GM21723 (cell line): ENCODE measurements around the gene SLCO3A1.

Source experiments
- ATAC-seq: cut with Tn5 transposase; IDR thresholded peaks from one replicate; pipeline ENCODE4 v1.9.1; 2021; ENCODE audit warnings: mild to moderate bottlenecking, moderate library complexity; ENCODE audit not compliant: unreplicated experiment

The SLCO3A1 gene

DNA sequence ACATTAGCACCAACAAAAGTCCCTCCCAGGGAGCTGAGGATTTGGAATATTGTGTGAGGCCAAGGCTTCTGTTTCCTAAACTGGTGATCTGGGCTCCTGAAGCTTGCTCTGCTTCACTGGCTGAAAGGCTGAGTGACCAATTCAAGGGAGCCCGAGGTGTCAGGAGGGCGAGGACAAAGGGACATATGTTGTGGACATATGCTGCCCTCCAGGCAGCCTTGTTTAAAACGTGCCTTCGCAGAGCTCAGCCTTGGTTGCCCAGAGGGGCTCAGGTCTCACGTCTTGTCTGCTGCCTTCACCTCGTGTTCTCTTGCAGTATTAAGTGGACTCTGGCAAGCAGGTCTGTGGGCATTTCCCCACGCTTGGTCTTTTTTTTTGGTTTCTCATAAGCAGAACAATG lies 7.0 kb downstream of the SLCO3A1 start:
- ATAC-seq = no peak

DNA sequence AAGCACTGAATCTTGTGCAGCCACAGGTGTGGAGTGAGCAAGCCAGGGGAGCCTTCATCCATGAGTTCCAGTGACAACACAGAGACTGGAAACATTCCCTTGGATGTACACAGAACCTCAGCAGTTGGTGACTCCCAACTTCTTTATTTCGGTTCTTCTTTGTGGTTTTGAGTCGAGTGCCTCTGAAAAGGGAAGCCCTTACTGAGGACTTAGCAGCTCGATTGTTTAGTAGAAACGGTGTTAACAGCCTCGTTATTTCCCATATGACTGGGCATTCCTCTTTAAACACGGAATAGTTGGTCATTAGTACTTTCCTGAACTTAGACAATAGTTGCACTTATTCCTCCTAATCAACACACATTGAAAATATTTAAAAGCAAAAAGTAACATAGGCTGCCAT lies 7.7 kb downstream of the SLCO3A1 start:
- ATAC-seq = no peak

DNA sequence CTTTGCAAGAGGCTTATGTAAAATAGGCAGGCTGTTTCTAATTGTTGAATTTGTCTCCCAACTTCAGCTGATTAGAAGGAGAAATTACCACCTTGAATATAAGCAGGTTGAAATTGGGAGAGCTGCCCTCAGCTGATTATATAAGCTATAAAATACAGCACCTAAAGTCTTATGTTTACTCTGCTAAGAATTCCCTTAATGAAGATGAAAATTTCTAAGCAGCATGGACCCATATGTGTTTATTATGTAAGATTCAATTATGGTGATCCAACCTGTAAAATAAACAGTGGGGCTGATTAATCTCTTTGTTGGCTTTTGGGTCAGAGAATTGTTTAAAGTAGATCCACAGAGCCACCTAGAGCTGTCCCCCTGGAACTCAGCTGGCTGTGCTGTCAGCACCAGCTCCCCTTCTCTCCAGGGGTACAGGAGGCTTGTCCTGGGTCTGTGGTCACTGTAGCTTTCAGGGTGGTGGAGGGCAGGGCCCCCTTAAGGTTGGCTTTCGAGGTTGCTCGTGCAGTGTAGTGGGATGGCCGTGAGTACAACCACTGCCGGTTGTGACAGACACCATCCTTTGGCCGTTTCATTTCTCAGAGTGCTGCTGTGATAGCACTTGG lies 9.5 kb downstream of the SLCO3A1 start:
- no peak for ATAC-seq

DNA sequence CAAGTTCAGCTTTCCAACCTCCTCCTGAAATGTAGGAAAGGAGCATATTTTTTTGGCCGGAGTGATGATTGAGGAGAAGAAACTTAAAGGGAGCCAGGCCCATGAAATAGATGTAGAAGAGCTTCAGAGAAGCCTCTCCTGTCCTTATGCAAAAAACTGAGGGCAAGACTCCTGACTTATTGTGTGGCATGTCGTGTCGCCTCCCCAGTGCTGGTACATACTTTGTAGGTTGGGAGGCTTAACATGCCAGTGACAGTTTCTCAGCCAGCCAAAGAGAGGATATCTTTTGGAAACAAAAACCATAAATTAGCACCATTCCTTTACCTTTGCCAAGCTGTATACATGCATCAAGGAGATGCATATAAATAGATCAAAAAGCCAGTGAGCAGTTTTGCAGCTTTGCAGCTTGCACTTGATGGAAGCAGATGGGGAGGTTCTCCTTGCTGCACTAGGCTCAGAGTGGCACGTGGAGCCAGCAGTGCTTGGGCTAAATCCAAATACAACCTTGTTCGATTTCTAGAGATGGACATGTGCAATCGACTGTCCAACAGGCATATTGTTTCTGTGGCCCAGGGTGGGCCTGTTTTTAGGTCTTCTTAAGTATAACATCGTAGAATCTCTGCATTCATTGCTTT lies 10.2 kb downstream of the SLCO3A1 start:
- no peak for ATAC-seq

DNA sequence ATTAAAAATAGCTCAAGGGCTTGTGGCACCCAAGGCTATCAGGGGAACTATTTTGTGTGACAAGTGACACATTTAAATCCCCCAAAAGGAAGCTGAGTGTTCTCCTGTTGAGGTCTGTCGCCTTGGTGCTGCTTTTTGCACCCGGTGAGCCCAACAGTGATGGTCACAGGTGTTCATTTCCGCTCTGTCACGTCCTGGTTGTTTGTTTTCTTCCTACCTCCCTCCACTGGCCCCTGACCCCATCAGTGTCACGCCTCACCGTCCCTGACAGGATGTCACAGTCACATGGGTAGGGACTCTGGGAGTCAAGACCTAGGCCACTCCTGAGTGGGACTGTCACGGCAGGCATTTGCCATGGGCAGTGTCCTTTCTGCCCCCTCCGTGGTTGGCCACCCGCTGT lies 11.2 kb downstream of the SLCO3A1 start:
- ATAC-seq = peak; percentile 61

DNA sequence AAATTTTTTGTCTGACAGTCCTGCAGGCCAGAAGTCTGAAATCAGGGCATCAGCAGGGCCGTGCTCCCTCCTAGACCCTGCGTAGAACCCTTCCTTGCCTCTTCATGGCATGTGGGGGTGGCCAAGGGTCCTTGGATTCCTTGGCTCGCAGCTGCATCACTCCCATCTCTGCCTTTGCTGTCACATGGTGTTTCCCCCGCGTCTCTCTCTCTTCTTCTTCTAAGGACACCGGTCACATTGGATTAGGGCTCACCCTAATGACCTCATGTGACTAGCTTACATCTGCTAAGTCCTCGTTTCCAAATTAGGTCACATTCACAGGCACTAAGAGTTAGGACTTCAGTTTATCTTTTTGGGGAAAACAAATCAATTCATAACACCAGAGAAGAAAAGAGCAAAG lies 12.0 kb downstream of the SLCO3A1 start:
- no peak for ATAC-seq

DNA sequence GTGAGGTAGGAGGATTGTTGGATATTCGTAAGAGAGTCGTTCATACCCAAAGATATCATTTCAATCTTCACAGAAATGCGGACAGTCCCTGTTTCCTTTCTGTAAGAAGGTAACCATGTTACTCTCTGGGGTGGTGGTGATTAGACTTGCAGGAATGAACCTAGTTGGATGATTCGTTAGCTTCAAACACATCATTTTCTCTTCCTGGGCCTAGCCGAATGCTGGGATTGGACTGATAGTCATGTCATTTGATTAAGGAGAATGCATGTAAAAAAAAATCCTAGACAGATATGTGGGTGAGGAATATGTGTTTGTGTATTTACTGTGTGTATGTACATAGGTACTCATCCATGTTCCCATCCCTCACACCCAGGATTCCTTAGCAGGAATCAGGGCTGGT lies 12.4 kb downstream of the SLCO3A1 start:
- no peak for ATAC-seq

DNA sequence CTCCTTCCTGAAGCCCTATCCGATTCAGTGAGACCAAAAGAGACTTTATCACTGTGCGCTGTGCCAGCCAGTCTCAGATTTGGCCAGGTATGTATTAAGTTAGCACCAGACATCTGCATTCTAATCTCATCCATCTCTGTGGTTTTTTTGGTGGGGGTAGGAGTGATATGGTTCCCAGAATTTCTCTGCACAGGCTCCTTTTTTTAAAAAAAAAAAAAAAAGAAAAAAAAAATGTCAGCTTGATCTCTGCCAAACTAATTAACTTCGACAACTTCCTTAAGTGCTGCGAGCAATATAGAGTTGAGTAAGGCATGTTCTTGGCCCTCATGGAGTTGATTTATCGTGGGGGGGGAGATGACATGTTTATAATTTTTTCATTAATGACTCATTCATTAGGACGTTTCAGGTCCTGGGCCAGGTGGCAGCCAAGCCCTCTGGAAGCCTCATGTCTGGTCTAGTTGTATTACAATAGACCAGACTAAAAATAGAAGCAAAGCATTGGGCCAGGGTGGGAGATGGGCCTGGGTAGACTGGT lies 12.9 kb downstream of the SLCO3A1 start:
- no peak for ATAC-seq

DNA sequence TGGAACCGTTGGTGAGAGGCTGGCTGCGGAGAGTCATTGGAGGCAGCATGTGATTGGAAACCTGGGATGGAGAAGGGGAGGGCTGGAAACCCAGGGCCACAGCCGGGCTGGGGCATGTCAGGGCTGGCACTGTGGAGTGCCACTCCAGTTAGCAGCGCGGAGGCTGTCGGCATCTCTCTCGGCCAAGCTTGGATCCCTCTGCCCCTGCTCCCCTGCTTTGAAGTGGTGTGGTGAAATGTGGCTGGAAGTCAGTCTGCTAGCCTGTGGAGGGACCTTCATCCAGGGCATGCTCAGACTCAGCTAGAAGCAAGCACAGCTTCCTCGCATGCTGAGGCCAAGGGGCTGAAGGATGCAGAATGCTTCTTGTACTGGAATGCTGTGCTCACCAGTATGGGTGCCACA lies 13.5 kb downstream of the SLCO3A1 start:
- no peak for ATAC-seq

DNA sequence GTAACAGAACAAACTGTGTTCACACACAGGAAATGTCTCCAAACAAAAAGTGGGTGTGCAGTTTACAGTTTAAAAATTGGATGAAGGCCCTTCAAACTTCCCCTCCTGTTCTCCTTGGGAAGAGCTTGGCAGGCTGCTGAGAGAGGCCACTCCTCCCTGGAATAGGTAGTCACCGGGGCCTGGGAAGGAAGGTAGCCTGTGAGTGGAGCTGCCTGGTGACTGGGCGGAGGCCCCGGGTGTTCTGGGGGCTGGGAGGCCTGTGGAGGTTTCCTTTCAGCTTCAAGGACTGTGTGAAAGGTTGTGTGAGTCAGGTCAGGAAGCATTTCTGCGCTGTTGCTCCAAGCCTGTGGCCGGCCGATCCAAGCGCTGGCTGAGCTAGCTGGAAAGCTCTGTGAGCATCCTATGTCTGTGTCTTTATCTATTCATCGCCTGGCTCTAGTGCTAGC lies 14.1 kb downstream of the SLCO3A1 start:
- ATAC-seq = no peak

DNA sequence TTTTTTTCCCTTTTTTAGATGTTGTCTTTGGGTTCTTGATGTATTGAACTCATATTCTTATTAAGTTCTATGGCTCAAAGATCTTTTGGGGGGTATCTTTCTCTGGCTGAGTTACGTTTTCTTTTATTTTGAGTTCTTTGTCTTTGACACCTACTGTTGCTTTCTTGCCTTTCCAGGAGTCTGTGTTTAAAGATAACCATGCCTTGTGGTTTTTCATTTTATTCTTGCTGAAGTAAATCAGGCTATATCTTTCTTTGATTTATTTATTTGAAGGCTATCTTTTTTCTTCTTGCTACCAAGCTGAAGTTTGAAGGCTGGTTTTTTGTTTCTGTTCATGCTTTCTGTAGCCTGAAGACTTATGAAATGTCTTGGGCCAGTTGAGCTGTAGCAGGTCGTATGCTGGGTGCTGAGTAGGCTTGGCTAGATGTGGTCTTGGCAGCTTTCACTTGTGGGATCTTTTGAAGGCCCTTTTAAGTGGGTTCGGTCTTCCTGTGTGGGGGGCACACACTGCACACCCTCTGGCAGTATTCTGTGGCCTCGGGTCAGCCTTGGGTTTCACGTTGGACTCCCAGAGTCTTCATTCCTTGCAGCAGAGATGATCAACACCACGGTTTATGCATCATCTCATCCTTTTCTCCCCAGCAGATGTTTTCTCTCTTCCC lies 17.5 kb downstream of the SLCO3A1 start:
- no peak for ATAC-seq

DNA sequence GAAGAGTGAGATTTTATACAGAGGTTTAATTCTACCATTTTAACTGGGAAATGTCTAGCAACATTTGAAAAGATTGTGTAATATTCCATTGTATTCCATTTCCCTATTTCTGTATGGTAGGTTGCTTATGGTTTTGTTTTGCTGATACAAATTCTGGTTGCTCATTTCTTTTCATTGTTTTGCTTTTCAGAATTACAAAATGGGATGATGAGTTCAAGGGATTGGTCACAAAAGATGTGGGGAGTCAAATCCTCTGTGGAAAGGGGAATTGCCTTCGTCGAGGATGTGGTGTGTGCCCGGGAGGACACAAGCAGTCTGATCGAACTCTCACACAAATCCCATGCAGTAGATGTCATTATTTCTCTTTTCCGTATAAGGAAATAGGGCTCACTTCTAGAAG lies 18.3 kb downstream of the SLCO3A1 start:
- ATAC-seq = no peak

DNA sequence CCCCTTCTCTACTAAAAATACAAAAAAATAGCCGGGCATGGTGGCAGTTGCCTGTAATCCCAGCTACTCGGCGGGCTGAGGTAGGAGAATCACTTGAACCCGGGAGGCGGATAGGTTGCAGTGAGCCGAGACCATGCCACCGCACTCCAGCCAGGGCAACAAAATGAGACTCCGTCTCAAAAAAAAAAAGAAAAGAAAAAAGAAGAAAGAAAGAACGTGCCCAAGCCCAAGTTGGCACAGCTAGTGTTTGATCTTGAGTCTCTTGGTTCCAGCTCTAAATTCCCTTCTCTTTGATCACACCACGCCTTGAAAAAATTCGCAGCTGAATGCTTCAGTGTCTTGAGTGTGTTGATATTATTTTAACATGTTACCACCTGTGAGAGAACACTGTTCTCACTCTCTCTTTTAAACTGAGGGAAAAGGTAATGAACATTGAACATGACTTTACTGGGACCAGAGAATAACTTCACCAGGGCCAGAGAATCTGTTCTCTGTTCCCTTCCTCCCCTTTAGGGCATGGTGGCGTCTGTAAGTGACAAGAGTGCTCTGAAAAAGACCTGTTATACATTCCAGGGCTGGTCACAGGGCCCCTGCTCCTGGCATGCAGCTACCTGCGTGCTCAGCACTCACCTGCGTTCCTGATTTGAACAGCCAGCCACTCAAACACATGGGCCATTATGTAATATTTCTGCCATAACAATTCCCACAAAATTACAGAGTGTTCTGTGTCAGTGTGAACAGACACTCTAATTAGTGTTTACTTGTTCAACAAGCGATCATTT lies 19.0 kb downstream of the SLCO3A1 start:
- ATAC-seq = no peak

DNA sequence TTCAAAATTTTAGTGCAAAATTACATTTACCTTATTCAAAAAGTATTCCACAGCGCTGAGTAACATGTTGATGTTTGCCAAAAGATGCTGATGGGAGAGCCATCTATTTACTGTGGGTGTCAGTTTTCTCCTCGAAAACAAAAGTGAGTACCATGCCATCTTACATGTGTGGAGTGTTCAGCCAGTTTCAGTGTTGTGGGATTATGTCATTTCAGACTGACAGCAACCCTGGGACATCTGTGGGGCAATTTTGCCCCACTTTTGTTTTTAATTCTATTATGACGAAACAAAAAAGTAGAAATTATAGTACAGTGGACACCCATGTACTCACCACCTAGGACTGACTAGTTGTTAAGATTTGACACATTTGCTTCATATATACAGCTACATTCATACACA lies 19.6 kb downstream of the SLCO3A1 start:
- no peak for ATAC-seq

DNA sequence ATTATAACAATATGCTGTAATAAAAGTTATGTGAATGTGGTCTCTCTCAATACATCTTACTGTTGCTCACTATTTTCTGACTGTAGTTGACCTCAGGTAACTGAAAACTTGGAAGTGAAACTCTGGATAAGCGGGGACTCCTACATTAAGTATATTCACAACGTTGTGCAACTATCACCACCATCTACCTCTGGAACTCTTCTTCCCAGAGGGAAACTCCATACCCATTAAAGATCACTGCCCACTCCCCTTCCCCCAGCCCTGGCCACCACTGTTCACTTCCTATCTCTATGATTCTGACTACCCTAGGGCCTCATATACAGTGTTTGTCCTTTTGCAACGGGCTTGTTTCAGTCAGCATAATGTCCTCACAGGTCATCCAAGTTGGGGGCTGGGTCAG lies 20.7 kb downstream of the SLCO3A1 start:
- no peak for ATAC-seq

DNA sequence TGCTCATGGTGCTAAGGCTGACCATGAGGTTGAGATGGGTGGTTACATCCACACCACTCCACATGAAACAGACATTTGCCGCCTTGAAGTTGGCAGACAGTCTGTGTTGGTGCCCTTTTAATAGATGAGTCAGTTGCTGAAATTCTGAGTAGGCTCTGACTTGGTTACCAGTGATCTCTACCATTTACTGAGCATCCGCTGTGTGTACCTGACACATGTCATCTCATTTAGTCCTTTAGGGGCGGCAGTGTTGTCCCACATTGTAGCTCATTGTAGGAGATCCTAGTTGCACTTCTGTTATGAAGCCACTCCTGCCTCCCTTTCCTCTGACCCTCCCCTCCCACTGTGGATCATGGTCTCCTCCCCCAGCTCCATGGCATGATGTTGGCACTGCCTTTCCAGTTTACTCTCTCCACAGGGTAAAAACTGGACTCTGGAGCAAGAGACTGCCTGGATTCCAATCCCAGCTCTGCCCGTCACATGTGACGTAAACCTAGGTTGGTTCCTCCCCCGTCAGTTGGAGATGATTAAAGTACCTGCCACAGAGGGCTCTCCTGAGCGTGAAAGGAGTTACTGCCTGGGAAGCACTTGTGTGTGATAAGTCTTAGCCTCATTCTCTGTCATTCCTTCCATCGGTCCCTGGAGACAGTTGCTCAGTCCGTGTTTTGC lies 21.6 kb downstream of the SLCO3A1 start:
- no peak for ATAC-seq

DNA sequence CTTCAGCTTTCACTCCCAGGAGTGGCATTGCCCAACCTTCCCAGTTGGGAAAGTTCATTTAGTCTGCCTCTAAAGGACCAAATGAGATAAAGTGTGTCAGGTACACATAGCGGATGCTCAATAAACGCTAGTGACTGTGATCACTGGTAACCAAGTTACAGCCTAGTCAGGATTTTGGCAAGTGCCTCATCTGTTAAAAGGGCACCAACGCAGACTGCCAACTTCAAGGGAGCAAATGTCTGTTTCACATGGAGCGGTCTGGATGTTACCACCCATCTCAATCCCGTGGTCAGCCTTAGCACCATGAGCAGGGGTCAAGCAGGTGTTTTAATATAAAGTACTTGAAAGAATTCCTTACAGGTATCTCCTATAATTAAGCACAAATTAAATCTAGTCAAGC lies 22.7 kb downstream of the SLCO3A1 start:
- ATAC-seq = no peak

DNA sequence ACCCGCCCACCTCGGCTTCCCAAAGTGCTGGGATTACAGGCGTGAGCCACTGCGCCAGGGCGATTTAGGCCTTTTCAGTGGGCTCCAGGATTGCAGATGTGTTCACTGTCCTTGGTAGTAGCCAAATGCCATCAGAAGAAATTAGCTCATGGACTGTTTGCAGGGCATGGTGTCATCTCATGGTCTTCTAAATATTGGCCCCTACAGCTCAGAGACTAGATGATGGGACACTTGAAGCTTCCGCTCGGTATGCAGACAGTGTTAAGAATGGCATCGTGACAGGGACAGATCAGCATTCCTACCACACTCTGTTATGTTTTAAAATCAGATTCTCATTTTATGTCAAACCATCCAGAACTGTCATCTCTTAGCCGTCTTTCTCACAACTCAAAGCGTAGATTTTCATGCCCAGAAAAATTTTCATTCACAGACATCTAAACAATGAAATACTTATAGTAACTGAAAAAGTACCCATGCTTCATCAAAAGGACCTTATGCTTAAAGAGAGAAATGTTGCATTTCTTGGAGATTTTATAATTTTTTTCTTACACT lies 24.9 kb downstream of the SLCO3A1 start:
- ATAC-seq = no peak

DNA sequence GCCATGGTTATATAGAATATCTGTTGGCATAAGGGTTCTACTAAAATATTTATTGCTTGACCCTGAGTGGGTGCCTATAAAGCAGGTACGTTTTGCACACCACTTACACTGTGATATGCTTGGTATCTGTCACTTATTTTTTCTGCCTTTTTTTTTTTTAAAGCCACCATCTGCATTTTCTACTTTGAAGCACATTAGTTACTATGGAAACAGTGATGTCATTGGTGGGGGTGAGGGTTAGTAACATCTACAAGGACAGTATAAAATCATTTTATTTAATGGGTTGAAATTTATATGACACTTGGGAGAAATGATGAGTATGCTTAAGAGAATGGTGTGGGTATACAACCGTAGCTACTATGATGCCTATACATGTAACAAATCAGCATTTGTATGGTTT lies 25.6 kb downstream of the SLCO3A1 start:
- no peak for ATAC-seq

DNA sequence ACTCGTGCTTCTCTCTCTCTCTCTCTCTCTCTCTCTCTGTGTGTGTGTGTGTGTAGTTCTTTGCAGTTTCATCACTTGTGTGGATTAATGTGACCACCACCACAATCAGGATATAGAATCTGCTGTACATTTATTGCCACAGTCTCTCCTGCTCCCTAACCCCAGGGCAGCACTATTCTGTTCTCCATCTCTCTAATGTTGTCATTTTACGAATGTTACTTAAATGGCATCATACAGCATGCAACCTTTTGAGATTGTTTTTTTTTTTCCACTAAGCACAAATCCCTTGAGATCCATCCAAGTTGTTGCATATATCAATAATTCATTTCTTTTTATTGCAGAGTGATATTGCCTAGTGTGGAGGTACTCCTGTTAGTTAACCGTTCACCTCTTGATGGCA lies 26.9 kb downstream of the SLCO3A1 start:
- ATAC-seq = no peak
